Stimulated activated CD8-positive, alpha-beta memory T cell treated with anti-CD3 and anti-CD28 coated beads, Interleukin-7, amount 100 ng/mL, for 4 hours (primary cell): ENCODE measurements around the gene CCL19.

Experiments
- DNase-seq, 2 donors: peaks; one replicate each; pipeline ENCODE4 v3.0.0-alpha.2; 2020; ENCODE audit warnings: low read depth in 2 of 2

The CCL19 gene

GRCh38 chr9:34662526-34663302 is 28.4 kb downstream of the CCL19 start, which contains the start of gene CCL27:
Gene CCL27, minus strand, starts transcription at chr9:34662657. Its CDS starts 24 bp downstream, at chr9:34662633.
- DNase-seq = no peak

- no peak for DNase-seq
Measured at GRCh38 chr9:34659592-34660253, 31.4 kb downstream of the CCL19 start.

- DNase-seq = no peak
Measured at GRCh38 chr9:34658461-34658860, 32.6 kb downstream of the CCL19 start.

- no peak for DNase-seq
Measured at GRCh38 chr9:34656992-34657391, 34.1 kb downstream of the CCL19 start.

GRCh38 chr9:34655394-34655793 is 35.7 kb downstream of the CCL19 start:
- DNase-seq = no peak

- no peak for DNase-seq
Measured at GRCh38 chr9:34654323-34655051, 36.6 kb downstream of the CCL19 start.

GRCh38 chr9:34653151-34654072 is 37.7 kb downstream of the CCL19 start:
- no peak for DNase-seq

GRCh38 chr9:34652602-34653000 is 38.5 kb downstream of the CCL19 start:
- DNase-seq = no peak

GRCh38 chr9:34651876-34652601 is 39.0 kb downstream of the CCL19 start, which contains the start of gene IL11RA:
Gene IL11RA, plus strand, starts transcription at chr9:34652185. Its CDS starts 3,033 bp downstream, at chr9:34655218.
- peak in 1 of 2 donors; percentile 36 for DNase-seq

GRCh38 chr9:34651321-34651720 is 39.8 kb downstream of the CCL19 start:
- DNase-seq = no peak

- DNase-seq = no peak
Measured at GRCh38 chr9:34650816-34651215, 40.3 kb downstream of the CCL19 start.

- DNase-seq = no peak
Measured at GRCh38 chr9:34648673-34649072, 42.4 kb downstream of the CCL19 start.

- no peak for DNase-seq
Measured at GRCh38 chr9:34647651-34648050, 43.4 kb downstream of the CCL19 start.

- DNase-seq = no peak
Measured at GRCh38 chr9:34647084-34647403, 44.0 kb downstream of the CCL19 start.

- peak; percentile 94 to 95 for DNase-seq
Measured at GRCh38 chr9:34646211-34647083, 44.6 kb downstream of the CCL19 start, which contains the start of gene GALT. Gene GALT, plus strand, starts transcription at chr9:34646675. Its CDS starts 30 bp downstream, at chr9:34646705.

GRCh38 chr9:34644766-34645314 is 46.2 kb downstream of the CCL19 start:
- DNase-seq = no peak

GRCh38 chr9:34642679-34643078 is 48.4 kb downstream of the CCL19 start:
- no peak for DNase-seq
